ENCODE data around the gene MUC6. TPM values are rescaled to one million over a fixed set of nuclear protein-coding genes. Genes with fewer than 3 reads are reported as not detected.

MUC6 gene
- total RNA-seq, 4 donors from 2014 or later: under 0.01 to 2.7 (median under 0.01) TPM; not detected in 1

DNA sequence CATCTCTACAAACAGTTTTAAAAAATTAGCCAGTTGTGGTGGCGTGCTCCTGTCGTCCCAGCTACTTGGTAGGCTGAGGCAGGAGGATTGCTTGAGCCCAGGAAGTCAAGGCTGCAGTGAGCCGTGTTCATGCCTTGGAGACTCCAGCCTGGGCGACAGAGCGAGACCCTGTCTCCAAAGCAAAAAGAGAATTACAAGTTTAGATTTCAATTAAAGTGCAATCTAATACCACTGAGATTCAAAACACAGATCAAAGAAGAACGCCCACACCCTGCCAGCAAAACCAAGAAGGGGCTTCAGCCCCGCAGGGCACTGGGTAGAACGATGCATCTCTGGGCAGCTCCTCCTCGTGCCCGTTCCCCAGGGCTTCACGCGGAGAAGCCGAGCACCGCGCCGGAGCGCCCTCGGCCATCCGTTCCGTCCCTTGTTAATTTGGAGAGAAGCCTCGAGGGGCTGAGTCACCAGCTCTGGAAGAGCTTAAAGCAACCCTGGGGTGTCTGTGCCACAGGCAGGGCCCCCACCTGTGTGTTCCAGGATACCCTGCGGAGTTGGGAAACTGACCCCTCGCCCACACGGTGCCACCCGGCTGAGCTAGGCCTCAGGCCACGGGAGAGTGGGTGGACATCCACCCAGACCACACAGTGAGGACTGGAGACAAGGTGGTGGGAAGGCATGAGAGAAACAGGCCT lies 63.9 kb downstream of the MUC6 start:
- H3K27ac ChIP-seq: no peak overlapping the region
- H3K27me3 ChIP-seq: no peaks in the 10 kb centered on the region
- H3K36me3 ChIP-seq: peaks cover 0 to 74% (median 22%) of the 10 kb centered on the region in 3 donors
- TF ChIP-seq, protein P1, sequence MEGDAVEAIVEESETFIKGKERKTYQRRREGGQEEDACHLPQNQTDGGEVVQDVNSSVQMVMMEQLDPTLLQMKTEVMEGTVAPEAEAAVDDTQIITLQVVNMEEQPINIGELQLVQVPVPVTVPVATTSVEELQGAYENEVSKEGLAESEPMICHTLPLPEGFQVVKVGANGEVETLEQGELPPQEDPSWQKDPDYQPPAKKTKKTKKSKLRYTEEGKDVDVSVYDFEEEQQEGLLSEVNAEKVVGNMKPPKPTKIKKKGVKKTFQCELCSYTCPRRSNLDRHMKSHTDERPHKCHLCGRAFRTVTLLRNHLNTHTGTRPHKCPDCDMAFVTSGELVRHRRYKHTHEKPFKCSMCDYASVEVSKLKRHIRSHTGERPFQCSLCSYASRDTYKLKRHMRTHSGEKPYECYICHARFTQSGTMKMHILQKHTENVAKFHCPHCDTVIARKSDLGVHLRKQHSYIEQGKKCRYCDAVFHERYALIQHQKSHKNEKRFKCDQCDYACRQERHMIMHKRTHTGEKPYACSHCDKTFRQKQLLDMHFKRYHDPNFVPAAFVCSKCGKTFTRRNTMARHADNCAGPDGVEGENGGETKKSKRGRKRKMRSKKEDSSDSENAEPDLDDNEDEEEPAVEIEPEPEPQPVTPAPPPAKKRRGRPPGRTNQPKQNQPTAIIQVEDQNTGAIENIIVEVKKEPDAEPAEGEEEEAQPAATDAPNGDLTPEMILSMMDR (IDR thresholded peaks at IDR 0.05): no peak
- no peak for TF ChIP-seq POLR2A (IDR thresholded peaks at IDR 0.05)
- no peak for TF ChIP-seq EP300 (IDR thresholded peaks at IDR 0.05)
- 90 to 92% methylated on average over 24 to 25 of the region's 26 CpGs for WGBS, 2 donors
- H3K4me1 ChIP-seq: peaks cover 0 to 42% (median 13%) of the 10 kb centered on the region in 4 donors
- no peak for DNase-seq (ENCODE audit: low spot score in 2 of 2)
- H3K9me3 ChIP-seq: no peaks in the 10 kb centered on the region
- H3K4me3 ChIP-seq: no peak overlapping the region

DNA sequence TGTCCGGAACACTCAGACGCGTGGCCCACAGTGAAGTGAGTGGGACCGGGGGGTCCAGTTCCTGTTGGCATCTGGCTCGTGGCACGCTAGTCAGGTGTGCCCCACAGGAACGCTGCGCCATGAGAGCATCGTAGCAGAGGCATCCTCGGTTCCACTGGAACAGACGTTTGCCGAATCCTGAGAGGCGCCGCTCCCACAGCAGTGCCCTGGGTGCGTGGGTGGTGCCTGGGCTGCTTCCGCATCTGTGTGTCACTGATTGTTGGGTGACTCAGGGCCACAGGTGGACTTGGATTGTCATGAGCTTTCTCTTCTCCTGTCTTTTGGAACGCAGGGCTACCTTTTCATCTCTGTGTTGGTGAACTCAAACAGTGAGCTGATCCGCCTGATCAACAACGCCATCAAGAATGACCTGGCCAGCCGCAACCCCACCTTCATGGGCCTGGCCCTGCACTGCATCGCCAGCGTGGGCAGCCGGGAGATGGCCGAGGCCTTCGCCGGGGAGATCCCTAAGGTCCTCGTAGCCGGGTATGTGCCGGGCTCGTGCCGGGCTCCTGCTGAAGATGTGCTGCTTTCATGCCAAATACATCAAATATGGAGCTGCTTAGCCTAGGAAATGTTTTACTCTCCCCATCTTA lies 64.7 kb downstream of the MUC6 start:
- Histone ChIP-seq H3K27ac (no peak overlapping the region), H3K4me3 (no peak overlapping the region), H3K27me3 (no peaks in the 10 kb centered on the region), H3K9me3 (no peaks in the 10 kb centered on the region), H3K4me1 (peaks cover 0 to 37% (median 11%) of the 10 kb centered on the region in 4 donors), H3K36me3 (peaks cover 0 to 66% (median 22%) of the 10 kb centered on the region in 3 donors)
- TF ChIP-seq EP300 (IDR thresholded peaks at IDR 0.05): no peak
- TF ChIP-seq POLR2A (IDR thresholded peaks at IDR 0.05): no peak
- TF ChIP-seq, protein P1 (IDR thresholded peaks at IDR 0.05): no peak
- no peak for DNase-seq (ENCODE audit: low spot score in 2 of 2)
- 92 to 93% methylated on average over 25 to 31 of the region's 31 CpGs for WGBS, 2 donors

DNA sequence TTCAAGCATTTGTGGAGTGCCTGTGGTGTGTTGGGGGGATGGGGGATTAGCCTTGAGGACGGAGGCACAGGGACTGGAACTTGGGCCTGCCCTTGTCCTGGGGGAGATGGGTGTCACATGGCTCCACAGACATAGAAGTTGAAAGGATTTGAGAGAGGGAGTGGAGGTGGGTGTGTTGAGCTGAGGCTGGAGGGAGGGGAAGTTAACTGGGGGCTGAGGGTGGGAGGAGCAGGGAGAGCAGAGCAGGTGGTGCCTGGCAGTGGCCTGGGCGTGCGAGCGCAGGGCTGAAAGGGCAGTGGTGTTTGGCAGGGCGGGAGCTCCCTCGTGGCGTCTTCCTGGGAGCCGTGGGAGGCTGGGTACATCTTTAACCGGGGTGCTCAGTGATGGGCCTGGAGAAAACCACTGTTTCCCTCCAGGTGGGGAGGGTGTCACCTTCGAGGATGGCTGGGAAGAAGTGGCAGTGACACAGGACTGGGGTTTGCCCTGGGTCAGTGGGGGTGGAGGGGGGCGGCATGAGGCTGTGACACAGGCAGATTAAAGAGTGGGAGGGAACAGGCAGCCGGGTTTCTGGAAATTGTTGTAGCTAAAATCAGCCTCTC lies 65.3 kb downstream of the MUC6 start:
- no peak for DNase-seq (ENCODE audit: low spot score in 2 of 2)
- H3K9me3 ChIP-seq: no peaks in the 10 kb centered on the region
- H3K27me3 ChIP-seq: no peaks in the 10 kb centered on the region
- TF ChIP-seq EP300 (IDR thresholded peaks at IDR 0.05): no peak
- TF ChIP-seq, protein P1 (IDR thresholded peaks at IDR 0.05): no peak
- TF ChIP-seq POLR2A (IDR thresholded peaks at IDR 0.05): no peak
- no peak overlapping the region for H3K27ac ChIP-seq
- peaks cover 0 to 64% (median 22%) of the 10 kb centered on the region in 3 donors for H3K36me3 ChIP-seq
- no peak overlapping the region for H3K4me3 ChIP-seq
- 82% methylated on average over 12 of the region's 12 CpGs for WGBS, 2 donors
- H3K4me1 ChIP-seq: peaks cover 0 to 35% (median 5%) of the 10 kb centered on the region in 4 donors

DNA sequence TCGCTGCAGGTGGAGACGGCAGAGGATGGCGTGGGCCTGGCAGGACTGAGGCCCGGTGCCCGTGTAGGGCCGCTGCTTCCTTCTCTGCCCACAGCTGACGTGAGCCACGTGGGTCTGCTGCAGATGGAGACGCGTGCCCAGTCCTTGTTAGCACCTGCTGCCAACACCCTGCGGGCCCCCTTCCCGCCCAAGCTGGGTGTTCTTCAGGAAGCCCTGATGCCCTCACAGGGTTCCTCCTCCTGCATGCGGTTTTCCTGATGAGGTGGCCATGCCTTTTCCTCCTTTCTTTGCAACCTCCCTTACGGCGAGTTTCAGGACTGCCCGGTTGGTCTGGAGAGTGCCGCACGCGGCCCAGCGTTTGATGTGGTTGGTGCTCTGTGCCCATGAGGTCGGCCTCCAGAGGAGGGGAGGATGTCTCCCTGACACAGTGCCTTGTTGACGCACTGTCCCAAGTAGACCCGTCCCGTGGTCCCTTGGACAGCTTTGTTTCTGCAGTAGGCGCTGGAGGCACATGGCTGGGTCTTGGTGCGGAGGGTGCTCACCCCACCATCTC lies 66.1 kb downstream of the MUC6 start:
- no peak for TF ChIP-seq EP300 (IDR thresholded peaks at IDR 0.05)
- TF ChIP-seq, protein P1 (IDR thresholded peaks at IDR 0.05): no peak
- TF ChIP-seq POLR2A (IDR thresholded peaks at IDR 0.05): no peak
- no peak overlapping the region for H3K27ac ChIP-seq
- peaks cover 0 to 29% (median 0%) of the 10 kb centered on the region in 4 donors for H3K4me1 ChIP-seq
- H3K4me3 ChIP-seq: no peak overlapping the region
- no peaks in the 10 kb centered on the region for H3K27me3 ChIP-seq
- H3K9me3 ChIP-seq: no peaks in the 10 kb centered on the region
- WGBS, 2 donors: 79 to 88% methylated on average over 24 to 26 of the region's 26 CpGs
- DNase-seq (ENCODE audit: low spot score in 2 of 2): no peak
- H3K36me3 ChIP-seq: peaks cover 0 to 64% (median 22%) of the 10 kb centered on the region in 3 donors
